ENCODE data around the gene MAP3K5.

DNA sequence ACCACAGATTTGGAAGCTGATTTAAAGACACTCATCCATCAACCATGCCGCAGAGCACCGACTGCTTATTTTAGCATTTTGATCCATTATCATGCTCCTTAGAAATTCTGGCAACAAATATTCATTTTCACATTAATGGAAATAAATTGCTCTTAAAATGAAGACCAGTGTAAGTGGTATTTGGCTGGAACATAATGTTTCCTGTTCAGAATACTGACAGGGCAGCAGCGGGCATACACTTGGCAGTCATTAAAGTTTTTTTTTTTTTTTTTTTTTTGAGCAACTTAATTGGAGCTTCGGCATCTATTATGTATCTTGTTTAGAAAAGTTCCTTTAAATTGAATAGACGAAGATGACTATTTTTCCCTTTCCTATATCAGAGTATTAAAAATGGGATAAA is 47.4 kb downstream of the MAP3K5 start:
- TF ChIP-seq CTCF (IDR thresholded peaks at IDR 0.05) (no peak), POLR2A (IDR thresholded peaks at IDR 0.05) (no peak), POLR2AphosphoS5 (IDR thresholded peaks at IDR 0.05) (no peak)
